NCI-H2107 (cell line): ENCODE data around the gene EPAS1.

Experiments used
- DNase-seq: peaks from one replicate; lab custom pipeline; 2025; lab: John Stamatoyannopoulos, UW

The EPAS1 gene

DNA sequence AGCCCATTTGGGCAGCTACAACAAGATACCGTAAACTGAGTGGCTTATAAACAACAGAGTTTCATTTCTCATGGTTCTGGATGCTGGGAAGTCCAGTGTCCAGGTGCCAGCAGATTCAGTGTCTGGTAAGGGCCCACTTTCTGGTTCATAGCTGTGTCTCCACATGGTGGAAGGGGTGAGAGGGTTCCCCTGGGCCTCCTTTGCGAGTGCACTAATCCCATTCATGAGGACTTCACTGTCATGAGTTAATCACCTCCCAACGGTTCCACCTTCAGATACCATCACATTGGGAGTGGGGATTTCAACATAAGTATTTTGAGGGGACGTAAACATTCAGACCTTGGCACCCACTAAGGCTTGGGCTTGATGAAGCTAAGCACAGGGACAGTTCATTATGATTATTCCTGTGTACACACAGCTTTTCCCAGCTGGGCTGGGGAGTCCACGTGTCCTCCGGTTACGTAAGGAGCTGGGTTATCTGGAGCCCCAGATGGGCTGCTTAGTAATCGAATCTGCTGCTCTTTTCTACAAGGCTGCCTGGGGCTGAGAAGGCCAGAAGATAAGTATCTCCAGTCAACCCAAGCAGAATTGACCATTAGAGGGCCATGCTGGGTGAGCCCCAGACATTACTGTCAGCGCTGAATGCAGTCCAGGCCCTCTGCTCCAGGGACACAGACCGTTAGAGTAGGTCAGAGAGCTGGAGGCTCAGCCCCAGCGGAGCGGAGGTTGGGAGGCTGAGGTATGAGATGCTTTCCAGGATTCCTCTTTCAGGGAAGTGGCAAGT, 42.7 kb downstream of the EPAS1 start:
- no peak for DNase-seq

DNA sequence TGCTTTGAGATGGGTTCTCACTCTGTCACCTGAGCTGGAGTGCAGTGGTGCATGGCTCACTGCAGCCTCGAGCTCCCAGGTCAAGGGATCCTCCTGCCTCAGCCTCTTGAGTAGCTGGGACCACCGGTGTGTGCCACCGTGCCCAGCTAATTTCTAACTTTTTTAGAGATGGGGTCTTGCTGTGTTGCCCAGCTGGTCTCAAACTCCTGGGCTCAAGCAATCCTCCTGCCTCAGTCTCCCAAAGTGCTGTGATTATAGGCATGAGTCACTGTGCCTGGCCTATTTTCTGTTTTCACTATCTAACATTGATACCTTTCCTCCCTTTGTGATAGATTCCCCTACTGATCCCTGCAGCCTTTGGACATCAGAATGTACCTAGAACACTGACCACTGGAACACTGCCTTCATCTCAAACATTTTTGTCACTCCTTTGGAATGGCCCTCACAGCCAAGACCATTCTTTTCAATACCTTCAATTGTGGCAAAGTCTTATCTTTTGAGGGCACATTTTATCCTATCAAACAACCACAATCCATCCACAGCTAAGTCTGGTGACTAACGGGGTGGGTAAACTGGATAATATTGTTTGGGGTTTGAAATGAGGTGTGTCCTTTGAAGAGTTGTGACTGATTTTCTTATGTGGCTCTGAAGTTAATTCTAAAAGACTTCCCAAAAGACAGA, 43.7 kb downstream of the EPAS1 start:
- no peak for DNase-seq

DNA sequence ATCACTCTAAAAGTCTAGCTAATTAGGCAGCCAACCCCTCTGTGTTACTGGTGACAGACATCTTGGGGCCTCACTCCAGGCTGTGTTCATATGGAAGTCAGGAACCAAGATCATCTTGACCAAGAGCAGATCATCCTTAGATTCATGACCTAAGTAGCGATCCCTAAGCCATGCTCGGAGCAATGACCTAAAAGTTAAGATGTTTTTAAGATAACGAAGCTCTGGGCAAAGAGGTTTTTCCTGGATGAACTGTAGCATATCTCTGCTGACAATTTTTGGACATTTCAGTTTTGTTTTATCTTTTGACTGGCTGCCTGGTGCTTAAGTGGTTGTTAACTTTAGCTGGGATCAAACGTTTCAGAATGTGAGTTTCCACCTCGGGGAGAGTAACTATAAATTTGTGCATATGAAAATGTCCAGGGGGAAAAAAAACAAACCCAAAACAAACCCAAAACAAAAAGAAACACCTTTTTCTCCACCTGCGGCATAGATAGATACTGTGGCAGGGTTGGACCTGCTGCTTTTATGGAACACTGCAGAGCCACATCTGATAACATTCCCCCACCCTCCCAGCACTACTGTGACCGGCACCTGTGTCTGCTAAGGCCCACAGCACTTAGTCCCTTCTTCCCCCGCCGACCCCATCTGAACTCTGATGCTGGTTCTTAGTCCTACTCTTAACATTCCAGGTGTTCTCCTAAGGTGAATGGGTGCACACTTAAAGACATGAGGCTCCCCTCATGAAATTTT, 45.5 kb downstream of the EPAS1 start:
- no peak for DNase-seq

DNA sequence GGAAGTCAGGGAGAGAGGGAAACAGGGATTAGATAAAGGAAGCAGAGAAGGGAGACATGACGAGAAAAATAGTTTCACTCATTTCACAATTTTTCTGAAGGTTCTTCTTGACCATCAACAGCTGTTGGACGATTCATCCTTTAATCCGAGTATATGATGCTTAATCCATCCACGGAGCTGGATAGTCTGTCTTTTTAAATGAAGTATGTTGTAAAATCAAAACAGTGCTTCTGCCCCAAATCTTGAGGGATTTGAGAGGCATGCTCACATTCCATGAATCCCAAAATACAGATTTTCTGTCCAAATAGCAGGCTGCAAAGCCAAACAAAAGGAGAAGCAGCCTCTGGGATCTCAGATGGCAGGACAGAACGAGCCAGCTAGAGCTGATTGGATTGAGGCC, 47.5 kb downstream of the EPAS1 start:
- DNase-seq, result no peak

DNA sequence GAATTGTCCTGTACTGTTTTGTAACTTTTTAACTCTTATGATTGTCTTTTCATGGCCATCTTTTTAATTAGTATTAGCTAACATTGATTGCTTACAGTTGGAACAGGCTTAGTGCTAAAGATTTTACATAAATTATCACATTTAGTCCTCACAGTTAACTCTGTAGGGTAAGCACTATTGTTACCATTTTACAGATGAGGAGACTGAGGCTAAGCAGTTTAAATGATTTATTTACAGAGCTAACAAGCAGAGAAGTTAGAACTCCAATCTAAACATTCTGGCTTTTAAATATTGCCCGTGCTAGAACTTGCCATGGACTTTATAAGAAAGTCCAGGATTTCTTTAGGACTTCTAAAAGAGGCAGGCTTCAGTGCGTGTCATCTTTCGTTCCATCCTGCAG, 48.6 kb downstream of the EPAS1 start:
- no peak for DNase-seq

DNA sequence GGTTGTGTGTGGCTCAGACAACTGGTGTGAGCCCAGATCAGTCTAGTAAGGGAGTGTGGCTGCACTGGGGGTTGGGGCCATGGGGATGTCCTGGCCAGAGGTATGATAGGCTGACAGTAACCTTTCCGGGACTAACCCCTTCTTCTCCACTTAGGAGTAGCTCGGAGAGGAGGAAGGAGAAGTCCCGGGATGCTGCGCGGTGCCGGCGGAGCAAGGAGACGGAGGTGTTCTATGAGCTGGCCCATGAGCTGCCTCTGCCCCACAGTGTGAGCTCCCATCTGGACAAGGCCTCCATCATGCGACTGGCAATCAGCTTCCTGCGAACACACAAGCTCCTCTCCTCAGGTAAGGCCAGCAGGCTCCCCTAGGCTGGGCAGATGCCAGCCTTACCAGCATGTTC, 49.5 kb downstream of the EPAS1 start:
- DNase-seq, result no peak

DNA sequence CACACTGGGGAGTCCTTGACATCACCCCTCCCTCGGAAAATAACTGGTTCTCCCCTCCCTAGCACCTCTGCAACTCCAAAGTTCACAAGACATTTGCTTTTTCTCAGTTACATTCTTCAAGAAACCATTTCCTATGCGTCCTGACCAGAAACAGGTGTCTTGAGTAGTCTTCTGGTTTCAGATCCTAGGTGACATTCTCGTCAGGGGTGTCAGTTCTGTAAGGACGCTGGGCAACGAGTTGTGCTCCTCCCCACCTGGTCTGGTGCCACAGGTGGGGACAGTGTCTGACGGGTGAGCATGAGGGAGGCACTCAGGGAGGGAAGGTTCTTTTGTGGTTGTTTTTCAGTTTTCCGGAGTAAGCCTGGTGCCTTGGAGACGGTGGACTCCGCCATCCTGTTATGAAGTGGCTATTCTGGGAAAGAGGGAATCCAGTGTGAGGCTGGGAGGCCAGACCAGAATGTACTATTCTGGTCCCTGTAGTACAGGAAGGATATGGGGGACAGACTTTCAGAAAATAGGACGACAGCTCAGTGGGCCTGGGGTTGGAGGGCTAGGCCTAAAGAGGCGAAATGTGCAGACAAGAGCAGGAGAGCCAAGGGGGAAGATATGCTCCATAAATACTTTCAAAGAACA, 50.6 kb downstream of the EPAS1 start:
- no peak for DNase-seq

DNA sequence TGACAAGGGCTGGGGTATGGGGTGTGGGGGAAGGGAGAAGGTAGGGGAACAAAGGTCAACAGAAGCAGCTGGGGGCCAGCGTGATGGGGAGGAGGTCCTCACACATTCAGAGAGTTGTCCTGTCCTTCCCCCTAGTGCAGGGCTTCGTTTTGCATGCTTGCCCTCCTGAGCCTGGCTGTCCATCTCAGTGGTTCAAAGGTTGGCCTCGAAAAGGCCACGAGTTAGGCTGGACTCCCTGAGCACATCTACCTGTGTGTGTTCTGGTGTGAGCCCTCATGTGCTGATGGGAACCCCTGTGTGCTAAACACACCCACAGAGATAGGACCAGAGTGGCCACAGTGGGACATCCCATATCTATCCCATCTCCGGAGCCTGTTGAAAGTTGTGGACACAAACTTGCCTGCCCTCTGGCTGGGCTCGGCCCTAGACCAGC, 51.9 kb downstream of the EPAS1 start:
- no peak for DNase-seq

DNA sequence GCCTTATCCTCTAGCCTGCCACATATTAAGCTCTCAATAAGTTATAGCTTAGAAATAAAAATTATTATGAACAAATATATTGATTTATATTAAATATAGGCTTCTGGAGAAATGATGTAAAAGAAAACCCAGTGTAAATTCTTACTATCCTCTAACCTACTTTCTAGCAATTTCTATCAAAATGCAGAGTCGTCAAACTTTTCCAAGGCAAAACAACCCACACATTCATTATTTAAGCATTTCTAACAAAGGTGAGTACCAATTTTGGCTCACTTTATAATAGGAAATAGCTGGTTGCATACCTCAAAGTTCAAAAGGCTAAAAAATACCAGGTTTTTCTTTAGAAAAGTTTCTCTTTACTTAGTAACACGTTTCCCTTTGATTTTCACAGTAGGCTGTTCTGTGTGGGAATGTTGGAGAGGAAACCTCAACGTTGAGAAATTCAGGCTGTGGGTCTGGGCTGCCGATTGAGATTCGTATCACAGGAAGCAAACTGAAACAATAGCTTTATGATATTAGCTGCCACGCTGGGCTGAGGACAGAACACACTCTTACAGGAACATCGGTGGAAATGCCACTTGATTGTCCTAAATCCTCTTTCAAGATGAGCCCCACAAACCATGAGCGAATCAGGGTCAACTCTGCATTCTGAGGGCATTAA, 53.0 kb downstream of the EPAS1 start:
- no peak for DNase-seq

DNA sequence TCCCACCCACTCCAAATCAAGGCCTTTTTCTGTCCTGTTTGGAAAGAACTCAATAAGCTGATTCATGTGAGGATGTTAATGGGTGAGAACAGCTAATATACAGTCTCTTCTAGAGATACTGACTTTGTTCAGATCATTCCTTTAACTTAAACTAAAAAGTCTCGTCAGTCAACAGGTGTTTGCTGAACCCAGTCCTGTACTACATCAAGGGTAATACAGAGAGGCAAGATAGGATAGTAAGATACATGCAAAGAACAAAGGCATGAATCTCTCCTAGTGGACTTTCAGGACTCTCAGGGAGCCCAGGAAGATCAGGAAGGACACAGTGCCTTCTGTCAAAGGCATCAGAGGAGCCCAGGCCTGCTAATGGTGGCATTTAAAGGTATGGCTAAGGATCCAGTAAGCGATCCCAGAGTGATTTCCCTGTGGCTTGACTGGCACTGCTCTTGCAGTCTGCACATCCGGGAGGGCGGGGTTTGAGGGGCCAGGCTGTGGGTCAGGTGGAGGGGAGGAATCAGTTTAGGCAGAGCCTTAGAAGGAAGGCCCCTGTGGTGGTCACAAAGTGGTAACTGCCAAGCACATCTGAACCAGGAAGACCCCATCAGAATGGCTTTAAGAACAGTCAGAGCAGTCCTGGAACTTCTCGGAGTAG, 54.0 kb downstream of the EPAS1 start:
- no peak for DNase-seq

DNA sequence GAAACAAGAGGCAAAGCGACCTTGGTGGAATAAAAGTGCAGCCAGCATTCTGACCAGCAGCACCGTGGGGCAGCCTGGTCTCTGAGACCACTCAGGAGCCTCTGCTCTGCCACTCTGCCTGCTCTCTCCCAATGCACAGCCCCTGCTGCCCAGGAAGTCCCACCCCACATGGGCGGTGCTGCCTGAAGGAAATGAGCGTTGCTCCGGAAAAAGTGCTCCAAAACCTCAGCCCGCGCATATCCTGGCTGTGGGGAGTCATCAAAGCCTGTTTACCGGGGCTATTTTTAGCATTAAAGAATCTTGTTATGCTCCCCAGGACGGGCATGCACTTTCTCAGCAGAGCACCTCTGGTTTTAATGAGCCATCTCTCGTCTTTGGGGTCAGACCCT, 54.5 kb downstream of the EPAS1 start:
- no peak for DNase-seq

DNA sequence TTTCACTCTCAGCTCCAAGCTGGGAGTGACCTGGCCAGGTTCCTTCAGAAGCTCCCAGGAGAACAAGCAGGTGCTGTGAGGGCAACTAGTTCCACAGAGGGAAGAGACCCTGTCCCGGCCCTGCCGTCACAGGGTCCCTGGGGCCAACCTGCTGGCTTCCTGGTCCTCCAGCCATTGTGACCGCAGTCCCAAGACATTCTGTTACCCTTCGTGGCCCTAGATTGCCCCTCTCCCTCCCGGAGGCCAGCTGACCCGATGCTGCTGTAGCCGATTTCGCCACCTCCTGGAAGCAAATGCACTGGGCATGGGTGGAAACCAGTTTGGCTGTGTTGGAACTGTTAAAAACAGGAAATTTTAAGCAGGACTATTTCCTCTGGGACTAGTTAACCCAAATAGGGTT, 55.4 kb downstream of the EPAS1 start:
- DNase-seq, result no peak

DNA sequence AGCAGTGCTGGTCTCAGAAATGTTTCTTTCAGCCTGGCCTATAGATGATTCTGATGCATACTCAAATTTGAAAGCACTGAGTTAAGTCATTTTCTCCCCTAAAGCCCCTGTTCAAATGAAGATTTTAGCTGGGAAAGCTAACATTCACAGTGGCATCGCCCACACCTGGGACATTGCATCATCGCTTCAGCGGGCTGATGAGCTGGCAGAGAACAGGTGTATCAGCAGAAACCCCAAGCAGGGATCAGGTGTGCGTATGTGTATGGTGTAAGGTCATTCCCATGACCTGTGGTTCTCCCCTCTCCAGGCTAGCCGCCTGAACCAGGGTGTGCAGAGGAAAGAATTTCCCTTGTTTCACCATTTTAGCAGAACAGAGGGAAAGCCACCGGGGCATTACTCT, 56.3 kb downstream of the EPAS1 start:
- DNase-seq, result no peak

DNA sequence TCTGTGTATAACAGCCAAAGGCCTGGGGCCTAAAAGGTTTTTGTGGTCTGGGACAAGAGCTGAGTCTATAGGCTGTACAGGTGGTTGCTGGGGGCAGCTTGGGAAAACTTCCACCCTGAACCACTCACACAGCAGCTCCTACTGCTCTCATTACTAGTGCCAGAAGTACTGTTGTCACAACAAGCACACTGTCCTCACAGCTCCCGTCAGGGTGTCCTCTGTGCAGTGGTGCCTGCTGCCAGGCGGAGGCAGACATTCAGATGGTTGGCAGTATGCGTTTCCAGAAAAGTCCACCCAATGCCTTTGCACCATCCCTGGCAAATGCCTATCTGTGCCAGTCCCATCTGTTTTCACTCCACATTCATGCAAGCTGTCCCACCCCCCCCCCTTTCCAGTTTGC, 58.5 kb downstream of the EPAS1 start:
- DNase-seq, result no peak

DNA sequence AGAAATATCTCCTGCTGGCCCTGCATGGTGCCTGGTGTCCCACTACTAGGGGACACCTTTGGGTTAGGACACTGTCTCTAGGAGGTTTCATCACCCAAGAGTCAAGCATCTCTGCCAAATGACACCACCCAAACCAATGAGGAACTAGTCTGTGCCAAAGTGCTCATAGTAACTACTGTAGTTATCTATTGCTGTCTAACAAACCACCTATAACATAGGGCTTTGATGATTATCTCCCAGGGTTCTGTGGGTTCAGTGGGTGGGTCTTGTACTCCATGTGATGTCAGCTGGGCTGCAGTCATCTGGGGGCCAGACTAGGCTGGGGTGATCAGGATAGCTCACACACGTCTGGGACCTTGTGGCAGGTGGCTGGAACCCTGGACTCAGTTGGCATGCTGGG, 59.8 kb downstream of the EPAS1 start:
- no peak for DNase-seq

DNA sequence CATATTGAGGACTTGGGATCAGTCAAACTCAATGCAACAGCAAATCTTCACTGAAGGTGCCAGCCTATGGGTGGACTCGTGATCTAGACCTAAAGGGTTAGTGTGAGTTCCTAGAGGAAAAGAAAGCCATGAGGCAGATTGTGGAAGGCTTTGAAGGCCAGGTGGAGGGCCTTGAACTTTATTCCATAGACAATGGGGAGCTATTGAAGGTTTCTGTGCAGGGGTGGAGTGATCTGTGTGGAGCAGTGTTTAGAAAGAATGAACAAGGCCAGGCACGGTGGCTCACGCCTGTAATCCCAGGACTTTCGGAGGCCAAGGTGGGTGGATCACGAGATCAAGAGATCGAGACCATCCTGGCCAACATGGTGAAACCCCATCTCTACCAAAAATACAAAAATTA, 61.5 kb downstream of the EPAS1 start:
- no peak for DNase-seq

DNA sequence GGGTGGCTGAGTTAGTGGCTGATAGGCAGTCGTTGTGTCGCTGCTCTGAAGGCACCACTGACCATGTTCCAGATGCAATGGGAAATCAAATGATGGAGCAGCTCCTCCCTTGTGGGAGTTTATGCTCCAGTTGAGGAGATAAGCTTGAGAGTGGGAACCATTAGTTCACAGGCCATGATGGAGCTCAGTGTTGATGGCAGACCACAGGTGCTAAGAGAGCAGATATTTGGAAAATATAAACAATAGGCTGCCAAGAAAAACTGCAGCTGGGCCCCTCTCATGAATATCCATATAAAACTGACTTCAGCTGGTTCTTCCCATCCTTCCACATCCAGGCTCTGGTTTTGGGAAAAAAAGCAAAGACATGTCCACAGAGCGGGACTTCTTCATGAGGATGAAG, 63.1 kb downstream of the EPAS1 start:
- no peak for DNase-seq

DNA sequence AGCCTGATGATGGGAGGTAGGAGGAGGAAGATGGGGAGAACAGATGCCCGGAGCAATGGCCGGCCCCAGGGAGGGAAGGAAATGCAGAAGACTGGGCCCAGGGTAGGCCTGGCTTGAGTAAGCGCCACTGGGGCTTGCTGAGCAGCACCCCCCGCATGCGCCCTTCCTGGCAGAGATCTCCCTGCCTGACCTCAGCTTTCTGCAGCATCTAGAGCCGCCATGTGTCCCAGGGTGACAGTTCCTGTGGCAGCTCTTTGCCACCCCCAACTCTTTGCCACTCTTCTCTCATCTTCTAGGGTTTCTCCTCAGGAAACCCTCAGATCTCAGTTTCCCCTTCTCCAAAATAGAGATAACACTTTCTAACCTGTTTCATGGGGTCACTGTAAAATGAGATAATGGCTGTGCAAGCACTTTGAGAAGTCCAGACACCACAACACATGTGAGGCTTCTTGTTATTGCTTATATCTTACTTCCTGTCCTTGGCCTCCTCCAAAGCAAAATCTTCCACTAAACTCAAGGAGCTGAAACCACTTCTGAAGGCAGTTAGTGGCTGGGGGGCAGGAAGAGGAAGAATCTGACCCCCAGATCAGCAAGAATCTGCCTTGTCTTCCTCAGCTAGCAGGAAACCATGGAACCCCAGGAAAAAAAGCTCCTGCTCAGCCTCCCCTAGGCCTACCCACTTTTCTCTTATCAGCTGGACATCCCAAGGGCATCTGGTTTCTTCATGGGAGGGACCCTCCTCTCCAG, 64.9 kb downstream of the EPAS1 start:
- DNase-seq, result no peak

DNA sequence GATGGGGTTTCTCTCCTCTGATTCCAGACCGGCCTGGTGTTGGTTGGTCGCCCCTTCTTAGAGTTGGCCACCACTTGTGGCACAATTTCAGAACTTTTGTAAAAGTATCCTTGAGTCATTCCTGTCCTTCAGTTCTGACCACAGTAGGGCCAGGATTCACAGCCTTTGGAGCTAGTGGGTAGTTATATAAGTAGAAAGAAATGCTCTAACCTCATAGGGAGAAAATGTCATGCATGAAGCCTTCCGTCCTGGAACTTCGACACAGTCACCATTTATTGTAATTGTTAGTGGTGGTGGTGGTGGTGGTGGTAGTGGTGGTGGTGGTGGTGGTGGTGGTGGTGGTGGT, 65.4 kb downstream of the EPAS1 start:
- no peak for DNase-seq

DNA sequence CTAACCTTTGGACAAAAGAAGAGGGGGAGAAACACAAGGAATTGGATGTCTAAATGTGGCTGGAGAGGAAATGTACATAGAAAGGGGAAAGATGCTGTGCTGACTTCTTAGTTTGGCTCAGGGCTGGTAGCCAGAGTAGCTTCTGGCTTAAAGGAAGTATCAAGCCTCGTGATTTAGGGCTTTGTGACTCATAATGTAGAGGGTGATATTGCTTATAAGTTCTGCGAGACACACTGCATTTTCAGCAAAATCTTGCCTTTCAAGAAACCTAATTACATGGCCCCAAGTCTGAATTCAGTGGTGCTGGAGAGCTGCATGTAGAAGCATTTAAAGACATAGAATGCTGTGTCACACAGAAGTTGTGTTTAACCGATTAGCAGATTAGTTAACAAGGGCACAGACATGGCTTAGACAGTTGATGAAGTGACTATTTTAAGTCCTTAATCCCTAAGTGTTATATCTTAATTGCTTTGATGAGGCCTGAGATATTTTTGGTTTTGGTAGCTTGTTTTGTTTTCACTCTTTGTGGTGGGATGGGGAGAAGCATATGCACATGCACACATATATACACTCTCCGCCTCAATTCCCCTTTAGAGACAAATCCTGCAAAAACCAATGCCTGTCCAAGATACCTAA, 66.4 kb downstream of the EPAS1 start:
- no peak for DNase-seq
